Body of pancreas (tissue), 4 donors: Measurements from ENCODE around the gene BPTF. TPM values are rescaled to one million over a fixed set of nuclear protein-coding genes. Genes with fewer than 3 reads are reported as not detected.
"Not testable (repeated sequence)": the region's sequence is repeated elsewhere in the genome, so short reads cannot be mapped to it uniquely, and the experiment has no call there.

Source experiments
- ATAC-seq: fragments of 150-250 bp; one replicate; pipeline ENCODE4 v1.9.1; 2016
- DNase-seq, 4 donors: peaks; one replicate each; pipeline ENCODE4 v3.0.0-alpha.2; 2019
- H3K27ac ChIP-seq, 4 donors: fragments of 200-600 bp; sonication (generic); 1 replicate in 3 of 4; 2 replicates in 1 of 4; pipeline versions ENCODE4 v1.5.1 to v1.6.1; 2016 to 2019; ENCODE audit warnings: mild to moderate bottlenecking in 1 of 4, mixed read lengths in 1 of 4, moderate library complexity in 1 of 4
- H3K27me3 ChIP-seq, 2 donors: fragments of 200-600 bp; sonication (generic); one replicate each; pipeline ENCODE4 v1.6.0; 2016; ENCODE audit warnings: mild to moderate bottlenecking in 1 of 2
- H3K36me3 ChIP-seq, 2 donors: fragments of 200-600 bp; sonication (generic); replicated peaks in 1 of 2; 2 replicates each; pipeline ENCODE4 v1.5.1; 2016; ENCODE audit warnings: low read depth in 2 of 2; ENCODE audit not compliant: insufficient read depth in 1 of 2
- H3K4me1 ChIP-seq: fragments of 200-600 bp; sonication (generic); one replicate; pipeline ENCODE4 v1.6.0; 2016
- H3K4me3 ChIP-seq, 2 donors: fragments of 200-600 bp; sonication (generic); 1 replicate in 1 of 2; 2 replicates in 1 of 2; pipeline ENCODE4 v1.5.1; 2016 to 2019
- H3K9me3 ChIP-seq, 3 donors: fragments of 200-600 bp; sonication (generic); 1 replicate in 2 of 3; 2 replicates in 1 of 3; pipeline ENCODE4 v1.5.1; 2016
- POLR2A ChIP-seq, 3 donors: fragments of 450-650 bp; IDR thresholded peaks; one replicate each; pipeline ENCODE4 v1.6.1; 2016; ENCODE audit warnings: antibody characterized with exemption in 3 of 3, mild to moderate bottlenecking in 2 of 3
- whole genome bisulfite sequencing, 2 donors: methylation state at CpG; one replicate each; pipeline ENCODE4 v1.1.5; 2017; 5-methylcytosine and 5-hydroxymethylcytosine counted together
- intact Hi-C: fragments of 100-400 bp; cut with DNase I; formaldehyde crosslinking; loops from one replicate; pipeline ENCODE4 v1.15.1; 2023
- total RNA-seq, 2 donors: library from RNA; depleted of rRNA; stranded (reverse); fragments of >200 nt; gene quantifications; one replicate each; pipeline ENCODE4 v1.1.0, GENCODE V29; 2016
- TF ChIP-seq, protein P1 (sequence below), 7 experiments: fragments of 450-650 bp in 4 of 7; fragments of 200-600 bp in 3 of 7; sonication (generic) in 3 of 7; IDR thresholded peaks; one replicate each; pipeline ENCODE4 v1.5.1; 2016 to 2019; ENCODE audit warnings: antibody characterized with exemption in 7 of 7

Gene BPTF
- total RNA-seq, 2 donors from 2014 or later = 44.6 to 74.5 TPM

- Histone ChIP-seq H3K4me3 (no peak overlapping the region), H3K36me3 (peaks cover 4 to 19% of the 10 kb centered on the region in 2 donors), H3K27me3 (no peaks in the 10 kb centered on the region), H3K9me3 (no peaks in the 10 kb centered on the region), H3K27ac (no peak overlapping the region), H3K4me1 (no peaks in the 10 kb centered on the region)
- WGBS, 2 donors = 92% methylated on average over 10 of the region's 10 CpGs
- intact Hi-C loops = no loop called here
- no peak for DNase-seq
- TF ChIP-seq, protein P1, sequence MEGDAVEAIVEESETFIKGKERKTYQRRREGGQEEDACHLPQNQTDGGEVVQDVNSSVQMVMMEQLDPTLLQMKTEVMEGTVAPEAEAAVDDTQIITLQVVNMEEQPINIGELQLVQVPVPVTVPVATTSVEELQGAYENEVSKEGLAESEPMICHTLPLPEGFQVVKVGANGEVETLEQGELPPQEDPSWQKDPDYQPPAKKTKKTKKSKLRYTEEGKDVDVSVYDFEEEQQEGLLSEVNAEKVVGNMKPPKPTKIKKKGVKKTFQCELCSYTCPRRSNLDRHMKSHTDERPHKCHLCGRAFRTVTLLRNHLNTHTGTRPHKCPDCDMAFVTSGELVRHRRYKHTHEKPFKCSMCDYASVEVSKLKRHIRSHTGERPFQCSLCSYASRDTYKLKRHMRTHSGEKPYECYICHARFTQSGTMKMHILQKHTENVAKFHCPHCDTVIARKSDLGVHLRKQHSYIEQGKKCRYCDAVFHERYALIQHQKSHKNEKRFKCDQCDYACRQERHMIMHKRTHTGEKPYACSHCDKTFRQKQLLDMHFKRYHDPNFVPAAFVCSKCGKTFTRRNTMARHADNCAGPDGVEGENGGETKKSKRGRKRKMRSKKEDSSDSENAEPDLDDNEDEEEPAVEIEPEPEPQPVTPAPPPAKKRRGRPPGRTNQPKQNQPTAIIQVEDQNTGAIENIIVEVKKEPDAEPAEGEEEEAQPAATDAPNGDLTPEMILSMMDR (IDR thresholded peaks at IDR 0.05) = no peak
- TF ChIP-seq POLR2A (IDR thresholded peaks at IDR 0.05) = no peak
- ATAC-seq = no peak
Measured at GRCh38 chr17:67911059-67911782, 85.9 kb downstream of the BPTF start.

DNA sequence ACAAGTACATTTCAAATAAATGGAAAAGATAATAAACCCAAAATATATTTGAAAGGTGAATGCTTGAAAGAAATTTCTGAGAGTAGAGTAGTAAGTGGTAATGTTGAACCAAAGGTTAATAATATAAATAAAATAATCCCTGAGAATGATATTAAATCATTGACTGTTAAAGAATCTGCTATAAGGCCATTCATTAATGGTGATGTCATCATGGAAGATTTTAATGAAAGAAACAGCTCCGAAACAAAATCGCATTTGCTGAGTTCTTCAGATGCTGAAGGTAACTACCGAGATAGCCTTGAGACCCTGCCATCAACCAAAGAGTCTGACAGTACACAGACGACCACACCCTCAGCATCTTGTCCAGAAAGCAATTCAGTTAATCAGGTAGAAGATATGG lies 86.8 kb downstream of the BPTF start:
- ATAC-seq (no peak), DNase-seq (no peak)
- no peak for TF ChIP-seq POLR2A (IDR thresholded peaks at IDR 0.05)
- TF ChIP-seq, protein P1 (IDR thresholded peaks at IDR 0.05) = no peak
- H3K27ac ChIP-seq = no peak overlapping the region
- intact Hi-C loops = no loop called here
- H3K9me3 ChIP-seq = no peaks in the 10 kb centered on the region
- H3K4me3 ChIP-seq = no peak overlapping the region
- H3K4me1 ChIP-seq = no peaks in the 10 kb centered on the region
- 91 to 92% methylated on average over 4 of the region's 4 CpGs for WGBS, 2 donors
- H3K27me3 ChIP-seq = no peaks in the 10 kb centered on the region
- H3K36me3 ChIP-seq = peaks cover 4 to 19% of the 10 kb centered on the region in 2 donors

DNA sequence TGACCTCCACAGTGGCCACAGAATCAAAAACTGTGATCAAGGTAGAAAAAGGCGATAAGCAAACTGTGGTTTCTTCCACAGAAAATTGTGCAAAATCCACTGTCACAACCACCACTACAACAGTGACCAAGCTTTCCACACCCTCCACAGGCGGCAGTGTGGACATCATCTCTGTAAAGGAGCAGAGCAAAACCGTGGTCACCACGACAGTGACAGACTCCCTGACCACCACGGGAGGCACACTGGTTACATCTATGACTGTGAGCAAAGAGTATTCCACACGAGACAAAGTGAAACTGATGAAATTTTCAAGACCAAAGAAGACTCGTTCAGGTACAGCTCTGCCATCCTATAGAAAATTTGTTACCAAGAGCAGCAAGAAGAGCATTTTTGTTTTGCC lies 87.4 kb downstream of the BPTF start:
- no peaks in the 10 kb centered on the region for H3K27me3 ChIP-seq
- DNase-seq (no peak), ATAC-seq (no peak)
- no peak for TF ChIP-seq POLR2A (IDR thresholded peaks at IDR 0.05)
- TF ChIP-seq, protein P1 (IDR thresholded peaks at IDR 0.05) = no peak
- H3K4me3 ChIP-seq = no peak overlapping the region
- WGBS, 2 donors = 86 to 92% methylated on average over 6 to 7 of the region's 7 CpGs
- no peaks in the 10 kb centered on the region for H3K4me1 ChIP-seq
- peaks cover 4 to 19% of the 10 kb centered on the region in 2 donors for H3K36me3 ChIP-seq
- no peak overlapping the region for H3K27ac ChIP-seq
- no peaks in the 10 kb centered on the region for H3K9me3 ChIP-seq
- intact Hi-C loops = no loop called here

DNA sequence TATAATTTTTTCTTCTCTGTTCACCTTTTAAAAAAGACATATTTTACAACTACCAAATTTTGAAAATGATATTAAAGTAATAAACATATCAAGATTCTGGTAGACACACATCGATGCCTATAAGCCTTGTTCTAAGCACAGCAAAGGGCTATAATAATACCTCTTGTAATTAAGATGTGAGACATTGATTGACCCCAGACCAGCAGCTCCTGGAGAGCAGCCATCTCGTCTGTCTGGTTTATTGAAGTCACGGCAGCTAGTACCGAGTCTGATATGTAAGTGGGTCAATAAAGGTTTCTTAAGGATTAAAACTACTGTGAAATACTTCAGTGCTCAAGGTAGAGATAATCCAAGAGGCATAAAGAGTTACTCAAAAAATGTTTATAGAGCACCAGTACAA lies 94.9 kb downstream of the BPTF start:
- TF ChIP-seq, protein P1 (IDR thresholded peaks at IDR 0.05) = no peak
- no peak for TF ChIP-seq POLR2A (IDR thresholded peaks at IDR 0.05)
- Histone ChIP-seq H3K27ac (no peak overlapping the region), H3K4me1 (no peaks in the 10 kb centered on the region), H3K36me3 (peaks cover 7 to 20% of the 10 kb centered on the region in 2 donors), H3K4me3 (no peak overlapping the region), H3K27me3 (no peaks in the 10 kb centered on the region), H3K9me3 (no peaks in the 10 kb centered on the region)
- DNase-seq (no peak), ATAC-seq (no peak)
- 87 to 90% methylated on average over 4 of the region's 4 CpGs for WGBS, 2 donors
- intact Hi-C loops = no loop called here

DNA sequence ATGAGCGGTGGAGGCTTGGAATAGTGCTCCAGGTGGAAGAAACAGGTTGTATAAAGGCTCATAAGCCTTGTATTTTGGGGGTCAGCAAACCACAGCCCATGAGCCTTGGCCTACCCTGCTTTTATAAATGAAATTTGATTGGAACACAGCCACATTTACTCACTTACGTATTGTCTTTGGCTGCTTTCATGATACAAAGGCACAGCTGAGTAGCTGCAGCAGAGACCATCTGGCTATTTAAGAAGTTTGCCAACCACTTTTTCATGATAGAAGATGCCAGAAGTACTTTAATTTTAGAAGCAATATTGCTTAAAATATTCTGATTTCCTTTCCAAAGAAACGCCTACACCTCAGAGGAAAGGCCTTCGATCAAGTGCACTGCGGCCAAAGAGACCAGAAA lies 97.2 kb downstream of the BPTF start:
- Histone ChIP-seq H3K4me3 (no peak overlapping the region), H3K27ac (no peak overlapping the region), H3K27me3 (no peaks in the 10 kb centered on the region), H3K36me3 (peaks cover 7 to 26% of the 10 kb centered on the region in 2 donors), H3K4me1 (no peaks in the 10 kb centered on the region), H3K9me3 (no peaks in the 10 kb centered on the region)
- intact Hi-C loops = no loop called here
- TF ChIP-seq, protein P1 (IDR thresholded peaks at IDR 0.05) = no peak
- TF ChIP-seq POLR2A (IDR thresholded peaks at IDR 0.05) = no peak
- DNase-seq (no peak), ATAC-seq (no peak)
- 88 to 90% methylated on average over 5 of the region's 5 CpGs for WGBS, 2 donors

- DNase-seq, H3K27me3 ChIP-seq, ATAC-seq, H3K4me1 ChIP-seq, intact Hi-C loops, H3K4me3 ChIP-seq, H3K27ac ChIP-seq, H3K9me3 ChIP-seq: not testable (repeated sequence)
- WGBS, 2 donors = 72 to 74% methylated on average over 4 of the region's 4 CpGs
- H3K36me3 ChIP-seq = peaks cover 19 to 52% of the 10 kb centered on the region in 2 donors
Measured at GRCh38 chr17:67928842-67929241, 103.5 kb downstream of the BPTF start.
